H9 (cell line): Measurements from ENCODE around the gene TMEFF2. TPM values are rescaled to one million over a fixed set of nuclear protein-coding genes. Genes with fewer than 3 reads are reported as not detected.

Experiments used
- DNase-seq: peaks from one replicate; pipeline ENCODE4 v3.0.0-alpha.2; 2017
- H2AFZ ChIP-seq: one replicate; pipeline ENCODE4 v1.6.1; 2013; ENCODE audit warnings: mild to moderate bottlenecking, low read length, control low read depth, moderate library complexity
- H2AK5ac ChIP-seq: 2 replicates; pipeline ENCODE4 v1.6.1; 2013; ENCODE audit warnings: low read length, control low read depth, mixed read lengths; ENCODE audit not compliant: insufficient read length
- H2BK120ac ChIP-seq: one replicate; pipeline ENCODE4 v1.6.1; 2013; ENCODE audit warnings: low read depth, mild to moderate bottlenecking, low read length, control low read depth, inconsistent platforms; ENCODE audit not compliant: poor library complexity, severe bottlenecking
- H2BK12ac ChIP-seq: 2 replicates; pipeline ENCODE4 v1.6.1; 2013; ENCODE audit warnings: low read length, control low read depth, mixed read lengths, low read depth; ENCODE audit not compliant: insufficient read length
- H2BK15ac ChIP-seq: 2 replicates; pipeline ENCODE4 v1.6.1; 2013; ENCODE audit warnings: low read depth, low read length, control low read depth
- H2BK20ac ChIP-seq: one replicate; pipeline ENCODE4 v1.6.1; 2013; ENCODE audit warnings: low read depth, mild to moderate bottlenecking, low read length, control low read depth, inconsistent platforms; ENCODE audit not compliant: poor library complexity, severe bottlenecking
- H2BK5ac ChIP-seq: 2 replicates; pipeline ENCODE4 v1.6.1; 2013; ENCODE audit warnings: low read length, control low read depth, mixed read lengths; ENCODE audit not compliant: insufficient read length
- H3K14ac ChIP-seq: 2 replicates; pipeline ENCODE4 v1.6.1; 2013; ENCODE audit warnings: low read length, control low read depth; ENCODE audit not compliant: insufficient read depth
- H3K18ac ChIP-seq: 2 replicates; pipeline ENCODE4 v1.6.1; 2013; ENCODE audit warnings: low read depth, mild to moderate bottlenecking, mixed read lengths, low read length, control low read depth; ENCODE audit not compliant: insufficient read length
- H3K23ac ChIP-seq: 2 replicates; pipeline ENCODE4 v1.6.1; 2013; ENCODE audit warnings: low read length, control low read depth, mixed read lengths, low read depth; ENCODE audit not compliant: insufficient read length
- H3K23me2 ChIP-seq: 2 replicates; pipeline ENCODE4 v1.6.1; 2013; ENCODE audit warnings: low read depth, mild to moderate bottlenecking, mixed read lengths, low read length, control low read depth; ENCODE audit not compliant: insufficient read length, poor library complexity, severe bottlenecking
- H3K27ac ChIP-seq: 2 replicates; pipeline ENCODE4 v1.5.1; 2013; ENCODE audit warnings: low read length, control low read depth, mixed read lengths, low read depth; ENCODE audit not compliant: insufficient read length
- H3K27me3 ChIP-seq: 2 replicates; pipeline ENCODE4 v1.6.1; 2013; ENCODE audit warnings: low read length, control low read depth, inconsistent platforms; ENCODE audit not compliant: insufficient read depth
- H3K4ac ChIP-seq: 2 replicates; pipeline ENCODE4 v1.6.1; 2013; ENCODE audit warnings: low read depth, mild to moderate bottlenecking, control low read depth, inconsistent platforms, low read length, moderate library complexity
- H3K4me1 ChIP-seq: 2 replicates; pipeline ENCODE4 v1.6.1; 2013; ENCODE audit warnings: low read length, control low read depth, inconsistent platforms; ENCODE audit not compliant: insufficient read depth
- H3K4me2 ChIP-seq: 2 replicates; pipeline ENCODE4 v1.6.1; 2013; ENCODE audit warnings: low read length, control low read depth, mixed read lengths; ENCODE audit not compliant: insufficient read length, insufficient read depth
- H3K56ac ChIP-seq: 2 replicates; pipeline ENCODE4 v1.6.1; 2013; ENCODE audit warnings: low read depth, mild to moderate bottlenecking, mixed read lengths, low read length, control low read depth; ENCODE audit not compliant: insufficient read length
- H3K79me1 ChIP-seq: 2 replicates; pipeline ENCODE4 v1.6.1; 2013; ENCODE audit warnings: low read depth, mild to moderate bottlenecking, moderate library complexity, low read length, control low read depth, inconsistent platforms; ENCODE audit not compliant: insufficient read depth, poor library complexity, severe bottlenecking
- H3K79me2 ChIP-seq: 2 replicates; pipeline ENCODE4 v1.6.1; 2013; ENCODE audit warnings: low read length, control low read depth, inconsistent platforms; ENCODE audit not compliant: insufficient read depth
- H3K9ac ChIP-seq: 2 replicates; pipeline ENCODE4 v1.6.1; 2013; ENCODE audit warnings: low read length, control low read depth, mixed read lengths; ENCODE audit not compliant: insufficient read length; ENCODE audit errors: extremely low read depth
- H3K9me3 ChIP-seq: one replicate; pipeline ENCODE4 v1.6.1; 2013; ENCODE audit warnings: low read depth, low read length, inconsistent platforms; ENCODE audit not compliant: control insufficient read depth
- H3T11ph ChIP-seq: one replicate; pipeline ENCODE4 v1.6.1; 2013; ENCODE audit warnings: mild to moderate bottlenecking, low read length, control low read depth, inconsistent platforms
- H4K20me1 ChIP-seq: one replicate; pipeline ENCODE4 v1.6.1; 2013; ENCODE audit not compliant: control insufficient read depth, insufficient read length, insufficient read depth
- H4K5ac ChIP-seq: 2 replicates; pipeline ENCODE4 v1.6.1; 2013; ENCODE audit warnings: low read depth, mild to moderate bottlenecking, mixed read lengths, low read length, control low read depth; ENCODE audit not compliant: insufficient read length
- H4K8ac ChIP-seq: replicated peaks from 2 replicates; pipeline ENCODE4 v1.6.1; 2013; ENCODE audit warnings: low read length, control low read depth, mixed read lengths, low read depth; ENCODE audit not compliant: insufficient read length
- H4K91ac ChIP-seq: 2 replicates; pipeline ENCODE4 v1.6.1; 2013; ENCODE audit warnings: low read depth, mild to moderate bottlenecking, moderate library complexity, mixed read lengths, low read length, control low read depth; ENCODE audit not compliant: insufficient read length
- H3K27ac Mint-ChIP-seq, 3 experiments: 2 replicates in 2 of 3; 3 replicates in 1 of 3; pipeline ENCODE4 v1.8.0; 2020 to 2021; ENCODE audit warnings: mixed read lengths in 3 of 3, mild to moderate bottlenecking in 1 of 3, moderate library complexity in 1 of 3
- H3K27me3 Mint-ChIP-seq: 2 replicates; pipeline ENCODE4 v1.8.0; 2021; ENCODE audit warnings: low read depth, mild to moderate bottlenecking, moderate library complexity, mixed read lengths
- H3K36me3 Mint-ChIP-seq, 3 experiments: 2 replicates in 2 of 3; 3 replicates in 1 of 3; pipeline ENCODE4 v1.8.0; 2020 to 2021; ENCODE audit warnings: low read depth in 3 of 3, mixed read lengths in 3 of 3; ENCODE audit not compliant: insufficient read depth in 1 of 3
- H3K4me1 Mint-ChIP-seq, 2 experiments: 2 replicates each; pipeline ENCODE4 v1.8.0; 2020; ENCODE audit warnings: mixed read lengths in 2 of 2
- H3K4me3 Mint-ChIP-seq, 2 experiments: 2 replicates in 1 of 2; 3 replicates in 1 of 2; pipeline ENCODE4 v1.8.0; 2020 to 2021; ENCODE audit warnings: mild to moderate bottlenecking in 2 of 2, mixed read lengths in 2 of 2, moderate library complexity in 1 of 2
- H3K9me3 Mint-ChIP-seq, 2 experiments: 2 replicates in 1 of 2; 3 replicates in 1 of 2; pipeline ENCODE4 v1.8.0; 2020; ENCODE audit warnings: mild to moderate bottlenecking in 2 of 2, mixed read lengths in 2 of 2, moderate library complexity in 1 of 2
- total RNA-seq: library from RNA; stranded (reverse); gene quantifications from 2 replicates; pipeline ENCODE4 v1.2.1, GENCODE V29; 2021
- TF ChIP-seq, protein P1 (sequence below): fragments of 200-600 bp; sonication (generic); conservative IDR thresholded peaks from 3 replicates; pipeline ENCODE4 v1.8.0; 2021; ENCODE audit warnings: antibody characterized with exemption, mild to moderate bottlenecking

Gene TMEFF2
- total RNA-seq, 1 experiment from 2014 or later, result 0.39 TPM

- Histone ChIP-seq H2AFZ (no peak overlapping the region), H2AK5ac (no peak overlapping the region), H3T11ph (no peak overlapping the region), H3K4me1 (no peaks in the 10 kb centered on the region), H3K56ac (no peak overlapping the region), H3K79me2 (no peaks in the 10 kb centered on the region), H4K8ac (no peak overlapping the region), H2BK20ac (no peak overlapping the region), H3K14ac (no peak overlapping the region), H4K20me1 (no peaks in the 10 kb centered on the region), H3K4ac (no peak overlapping the region), H3K9me3 (no peaks in the 10 kb centered on the region), H3K23me2 (no peaks in the 10 kb centered on the region), H3K79me1 (no peaks in the 10 kb centered on the region), H2BK5ac (no peak overlapping the region), H2BK120ac (no peak overlapping the region), H3K23ac (no peak overlapping the region), H3K18ac (no peak overlapping the region), H3K9ac (no peak overlapping the region), H3K27ac (no peak overlapping the region), H4K91ac (no peak overlapping the region), H4K5ac (no peak overlapping the region), H2BK15ac (no peak overlapping the region), H2BK12ac (no peak overlapping the region), H3K27me3 (no peaks in the 10 kb centered on the region), H3K4me2 (no peak overlapping the region)
- no peak overlapping the region for H3K4me3 Mint-ChIP-seq
- H3K27ac Mint-ChIP-seq, result no peak overlapping the region
- H3K36me3 Mint-ChIP-seq, result no peaks in the 10 kb centered on the region
- DNase-seq, result no peak
- H3K4me1 Mint-ChIP-seq, result no peaks in the 10 kb centered on the region
- TF ChIP-seq, protein P1, sequence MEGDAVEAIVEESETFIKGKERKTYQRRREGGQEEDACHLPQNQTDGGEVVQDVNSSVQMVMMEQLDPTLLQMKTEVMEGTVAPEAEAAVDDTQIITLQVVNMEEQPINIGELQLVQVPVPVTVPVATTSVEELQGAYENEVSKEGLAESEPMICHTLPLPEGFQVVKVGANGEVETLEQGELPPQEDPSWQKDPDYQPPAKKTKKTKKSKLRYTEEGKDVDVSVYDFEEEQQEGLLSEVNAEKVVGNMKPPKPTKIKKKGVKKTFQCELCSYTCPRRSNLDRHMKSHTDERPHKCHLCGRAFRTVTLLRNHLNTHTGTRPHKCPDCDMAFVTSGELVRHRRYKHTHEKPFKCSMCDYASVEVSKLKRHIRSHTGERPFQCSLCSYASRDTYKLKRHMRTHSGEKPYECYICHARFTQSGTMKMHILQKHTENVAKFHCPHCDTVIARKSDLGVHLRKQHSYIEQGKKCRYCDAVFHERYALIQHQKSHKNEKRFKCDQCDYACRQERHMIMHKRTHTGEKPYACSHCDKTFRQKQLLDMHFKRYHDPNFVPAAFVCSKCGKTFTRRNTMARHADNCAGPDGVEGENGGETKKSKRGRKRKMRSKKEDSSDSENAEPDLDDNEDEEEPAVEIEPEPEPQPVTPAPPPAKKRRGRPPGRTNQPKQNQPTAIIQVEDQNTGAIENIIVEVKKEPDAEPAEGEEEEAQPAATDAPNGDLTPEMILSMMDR, result no peak
- no peaks in the 10 kb centered on the region for H3K9me3 Mint-ChIP-seq
- no peaks in the 10 kb centered on the region for H3K27me3 Mint-ChIP-seq
Measured at GRCh38 chr2:192228685-192229084, 34.0 kb upstream of the TMEFF2 start.
